KG1 (cell line): ENCODE data around the gene DCST1.
A peak's percentile ranks its signal among the peaks of the same experiment; 100 is the strongest.

Experiments
- DNase-seq: peaks from one replicate; lab custom pipeline; 2025; lab: John Stamatoyannopoulos, UW

Gene DCST1

DNA sequence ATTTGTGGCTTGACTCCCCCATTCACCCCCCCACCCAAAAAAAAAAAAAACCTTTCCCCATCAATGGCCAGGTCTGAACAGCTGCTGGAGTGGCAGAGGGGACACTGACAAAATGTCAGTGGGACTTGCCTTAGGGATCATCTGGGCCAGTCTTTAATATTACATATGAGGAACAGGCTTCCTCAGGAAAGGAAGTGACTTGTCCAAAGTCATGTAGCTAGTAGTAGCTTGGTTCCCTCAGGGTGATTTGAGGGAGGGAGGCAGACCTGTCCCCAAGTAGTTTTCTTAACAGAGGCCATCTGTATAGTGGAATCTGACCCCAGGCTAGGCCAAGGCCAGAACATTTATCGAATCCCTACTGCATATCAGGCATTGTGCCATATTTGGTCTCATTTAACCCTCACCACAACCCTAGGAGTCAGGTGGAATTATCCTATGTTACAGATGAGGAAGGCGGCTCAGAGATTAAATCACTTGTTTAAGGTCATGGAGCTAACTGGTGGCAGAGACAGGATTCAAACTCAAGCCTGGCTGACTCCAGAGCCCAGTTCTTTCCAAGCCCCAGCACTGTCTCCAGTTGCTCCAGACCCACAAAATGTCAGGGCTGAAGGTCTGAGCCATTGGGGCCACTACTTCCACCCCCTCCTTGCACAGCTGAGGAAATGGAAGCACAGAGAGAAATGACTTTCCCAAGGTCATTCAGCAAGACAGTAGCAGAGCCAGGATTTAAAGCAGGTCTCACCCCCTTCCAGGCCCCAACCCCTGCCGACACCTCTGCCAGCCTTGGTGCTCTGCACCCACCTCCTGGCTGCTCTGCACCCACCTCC, 20.6 kb upstream of the DCST1 start:
- no peak for DNase-seq

DNA sequence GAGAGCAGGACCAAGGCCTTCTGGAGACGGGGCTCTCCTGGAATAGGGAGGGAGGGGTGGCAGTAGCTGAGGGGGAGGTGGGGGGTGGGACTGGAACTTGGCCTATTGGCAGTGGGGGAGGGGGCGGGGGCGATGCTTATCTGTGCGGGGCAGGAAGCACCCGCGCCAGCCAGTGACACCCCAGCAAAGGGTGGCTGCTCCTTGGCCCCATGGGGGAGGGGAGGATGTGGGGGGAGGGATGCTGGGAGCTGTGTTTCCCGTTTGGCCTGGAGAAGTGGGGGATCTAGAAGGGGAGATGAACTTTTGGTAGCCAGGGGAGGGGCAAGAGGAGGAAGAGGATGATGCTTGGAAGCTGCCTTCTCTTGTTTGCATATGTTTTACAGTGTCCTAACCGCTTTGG, 20.0 kb upstream of the DCST1 start:
- DNase-seq, result no peak

DNA sequence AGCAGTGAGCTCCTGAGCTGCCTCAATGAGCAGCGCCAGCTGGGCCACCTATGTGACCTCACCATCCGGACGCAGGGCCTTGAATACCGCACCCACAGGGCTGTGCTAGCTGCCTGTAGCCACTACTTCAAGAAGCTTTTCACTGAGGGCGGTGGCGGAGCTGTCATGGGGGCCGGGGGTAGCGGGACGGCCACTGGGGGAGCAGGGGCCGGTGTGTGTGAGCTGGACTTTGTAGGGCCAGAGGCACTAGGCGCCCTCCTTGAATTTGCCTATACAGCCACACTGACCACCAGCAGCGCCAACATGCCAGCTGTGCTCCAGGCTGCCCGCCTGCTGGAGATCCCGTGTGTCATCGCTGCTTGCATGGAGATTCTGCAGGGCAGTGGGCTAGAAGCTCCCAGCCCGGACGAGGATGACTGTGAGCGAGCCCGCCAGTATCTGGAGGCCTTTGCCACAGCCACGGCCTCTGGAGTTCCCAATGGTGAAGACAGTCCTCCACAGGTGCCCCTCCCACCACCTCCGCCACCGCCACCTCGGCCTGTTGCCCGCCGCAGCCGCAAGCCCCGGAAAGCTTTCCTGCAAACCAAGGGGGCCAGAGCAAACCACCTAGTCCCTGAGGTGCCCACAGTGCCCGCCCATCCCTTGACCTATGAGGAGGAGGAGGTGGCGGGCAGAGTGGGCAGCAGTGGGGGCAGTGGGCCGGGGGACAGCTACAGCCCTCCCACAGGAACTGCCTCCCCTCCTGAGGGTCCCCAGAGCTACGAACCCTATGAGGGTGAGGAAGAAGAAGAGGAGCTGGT, 18.7 kb upstream of the DCST1 start:
- no peak for DNase-seq

DNA sequence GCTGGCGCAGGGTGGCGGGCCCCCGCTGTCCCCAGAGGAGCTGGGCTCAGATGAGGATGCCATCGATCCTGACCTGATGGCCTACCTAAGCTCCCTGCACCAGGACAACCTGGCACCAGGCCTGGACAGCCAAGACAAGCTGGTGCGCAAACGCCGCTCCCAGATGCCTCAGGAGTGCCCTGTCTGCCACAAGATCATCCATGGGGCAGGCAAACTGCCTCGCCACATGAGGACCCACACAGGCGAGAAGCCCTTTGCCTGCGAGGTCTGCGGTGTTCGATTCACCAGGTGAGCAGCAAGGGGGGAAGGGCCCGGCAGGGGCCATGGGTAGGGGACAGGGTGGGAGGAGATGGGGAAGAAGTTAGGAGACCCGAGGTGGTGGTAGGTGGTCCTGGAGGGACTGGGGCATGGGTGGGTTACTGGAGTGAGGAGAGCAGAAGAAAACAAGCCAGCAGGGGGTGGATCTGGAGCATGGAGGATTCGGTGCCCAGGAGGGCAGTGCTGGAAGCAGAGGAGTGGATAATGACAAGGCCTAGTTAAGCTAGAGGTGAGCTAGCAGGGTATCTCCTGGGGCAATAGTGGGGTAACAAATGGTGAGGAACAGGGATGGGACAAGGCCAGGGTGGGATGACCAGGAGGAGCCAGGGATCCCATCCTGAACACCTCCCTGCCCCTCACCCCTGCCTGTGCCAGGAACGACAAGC, 17.9 kb upstream of the DCST1 start:
- no peak for DNase-seq

DNA sequence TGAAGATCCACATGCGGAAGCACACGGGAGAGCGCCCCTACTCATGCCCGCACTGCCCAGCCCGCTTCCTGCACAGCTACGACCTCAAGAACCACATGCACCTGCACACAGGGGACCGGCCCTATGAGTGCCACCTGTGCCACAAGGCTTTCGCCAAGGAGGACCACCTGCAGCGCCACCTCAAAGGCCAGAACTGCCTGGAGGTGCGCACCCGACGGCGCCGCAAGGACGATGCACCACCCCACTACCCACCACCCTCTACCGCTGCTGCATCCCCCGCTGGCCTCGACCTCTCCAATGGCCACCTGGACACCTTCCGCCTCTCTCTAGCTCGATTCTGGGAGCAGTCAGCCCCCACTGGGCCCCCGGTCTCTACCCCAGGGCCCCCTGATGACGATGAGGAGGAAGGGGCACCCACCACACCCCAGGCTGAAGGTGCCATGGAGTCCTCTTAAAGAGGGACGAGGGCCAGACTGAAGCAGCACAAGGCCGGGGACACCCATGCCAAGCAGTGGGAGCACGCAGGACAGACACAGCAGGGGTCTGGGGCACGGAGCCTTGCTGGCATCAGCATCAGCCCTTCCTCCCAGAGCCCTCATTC, 17.3 kb upstream of the DCST1 start:
- no peak for DNase-seq

DNA sequence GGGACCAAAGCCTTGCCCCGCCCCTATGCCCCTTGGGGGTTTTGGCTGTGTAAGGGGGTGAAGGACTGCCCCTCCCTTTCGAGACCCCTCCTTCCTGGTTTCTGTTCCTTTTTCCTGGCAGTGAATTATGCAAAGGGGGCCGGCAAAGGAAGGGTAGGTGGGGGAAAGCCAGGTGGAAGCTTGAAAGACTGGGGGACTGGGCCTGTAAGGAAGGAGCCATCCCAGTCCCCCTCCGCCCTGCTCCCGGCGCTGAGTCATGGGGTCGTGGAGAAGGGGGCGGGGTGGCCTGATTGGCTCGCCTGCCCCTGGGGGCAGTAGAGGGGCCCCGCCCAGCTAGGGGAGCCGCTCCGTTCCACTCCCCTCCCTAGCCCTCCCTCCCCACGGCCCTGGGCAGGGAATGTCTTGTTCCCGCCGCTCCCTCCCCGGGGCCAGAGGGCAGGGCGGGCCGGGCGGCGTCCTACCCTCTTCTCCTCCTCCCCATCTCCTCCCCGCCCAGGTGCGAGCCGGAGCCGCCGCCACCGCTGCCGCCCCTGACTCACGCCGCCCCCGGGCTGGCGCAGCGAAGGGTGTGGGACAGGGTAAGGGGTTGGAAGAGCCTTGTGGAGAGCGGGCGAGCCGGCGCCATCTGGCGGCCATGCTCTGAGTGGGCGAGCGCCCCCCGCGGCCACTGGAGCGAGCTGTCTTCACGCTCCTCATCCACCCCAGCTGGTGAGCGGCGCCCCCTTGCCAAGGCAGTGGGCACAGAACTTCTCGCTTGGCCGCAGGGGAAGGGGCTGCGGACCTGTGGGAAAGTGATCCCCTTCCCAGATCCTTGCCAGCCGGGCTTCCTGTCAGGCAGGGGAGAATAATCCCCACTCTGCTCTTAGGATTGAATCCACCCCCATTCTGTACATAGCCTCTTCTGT, 16.3 kb upstream of the DCST1 start:
- peak; percentile 67 for DNase-seq

DNA sequence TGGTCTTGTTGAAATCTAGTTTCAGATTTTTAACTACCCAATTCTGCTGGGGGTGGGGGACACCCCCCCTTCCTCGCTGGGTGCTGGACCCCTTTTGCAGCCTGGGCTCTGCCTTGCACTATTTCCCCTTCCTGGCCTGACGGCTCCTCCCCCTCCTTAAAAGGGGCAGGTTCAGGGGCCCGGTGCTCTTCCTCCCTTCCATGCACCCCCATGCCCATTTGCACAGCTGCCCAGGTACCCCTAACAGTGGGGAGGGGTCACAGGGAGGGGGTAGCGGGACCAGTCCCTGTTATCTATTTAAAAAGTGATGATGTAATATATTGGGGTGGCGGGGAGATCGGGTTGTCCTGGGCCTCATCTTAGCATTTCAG, 15.7 kb upstream of the DCST1 start:
- no peak for DNase-seq

DNA sequence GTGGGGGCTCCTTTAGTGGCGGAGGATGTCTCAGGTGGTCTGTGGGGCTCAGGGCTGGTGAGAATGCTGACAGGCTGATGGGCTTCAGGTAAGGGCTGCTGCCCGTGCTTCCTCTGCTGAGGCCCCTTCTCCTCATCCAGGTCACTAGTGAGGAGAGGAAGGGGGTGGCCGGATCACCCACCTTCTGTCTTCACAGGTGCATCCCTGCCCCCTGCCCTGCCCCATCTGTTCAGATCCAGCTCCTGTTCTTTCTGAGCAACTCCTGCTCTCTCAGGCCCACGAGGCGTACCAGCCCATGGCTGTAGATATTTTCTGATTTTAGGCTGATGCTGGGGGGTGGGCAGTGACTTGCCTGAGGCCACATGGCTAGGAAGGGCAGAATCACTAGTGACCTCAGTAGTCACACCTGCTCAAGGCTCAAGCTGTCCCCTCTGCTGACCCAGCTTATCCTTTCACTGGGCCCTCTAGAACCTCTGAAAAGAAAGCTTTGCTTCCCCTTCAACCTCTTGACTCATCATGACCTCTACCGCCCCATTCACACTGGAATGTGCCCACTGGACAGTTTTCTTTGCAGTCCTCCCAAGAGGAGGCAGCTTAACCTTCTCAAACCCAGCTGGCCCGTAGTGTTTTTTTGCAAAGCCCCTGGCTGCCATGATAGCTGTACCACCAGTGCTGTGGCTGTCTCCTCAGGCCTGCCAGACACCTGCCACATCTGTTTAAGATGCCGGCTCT, 14.8 kb upstream of the DCST1 start:
- no peak for DNase-seq

DNA sequence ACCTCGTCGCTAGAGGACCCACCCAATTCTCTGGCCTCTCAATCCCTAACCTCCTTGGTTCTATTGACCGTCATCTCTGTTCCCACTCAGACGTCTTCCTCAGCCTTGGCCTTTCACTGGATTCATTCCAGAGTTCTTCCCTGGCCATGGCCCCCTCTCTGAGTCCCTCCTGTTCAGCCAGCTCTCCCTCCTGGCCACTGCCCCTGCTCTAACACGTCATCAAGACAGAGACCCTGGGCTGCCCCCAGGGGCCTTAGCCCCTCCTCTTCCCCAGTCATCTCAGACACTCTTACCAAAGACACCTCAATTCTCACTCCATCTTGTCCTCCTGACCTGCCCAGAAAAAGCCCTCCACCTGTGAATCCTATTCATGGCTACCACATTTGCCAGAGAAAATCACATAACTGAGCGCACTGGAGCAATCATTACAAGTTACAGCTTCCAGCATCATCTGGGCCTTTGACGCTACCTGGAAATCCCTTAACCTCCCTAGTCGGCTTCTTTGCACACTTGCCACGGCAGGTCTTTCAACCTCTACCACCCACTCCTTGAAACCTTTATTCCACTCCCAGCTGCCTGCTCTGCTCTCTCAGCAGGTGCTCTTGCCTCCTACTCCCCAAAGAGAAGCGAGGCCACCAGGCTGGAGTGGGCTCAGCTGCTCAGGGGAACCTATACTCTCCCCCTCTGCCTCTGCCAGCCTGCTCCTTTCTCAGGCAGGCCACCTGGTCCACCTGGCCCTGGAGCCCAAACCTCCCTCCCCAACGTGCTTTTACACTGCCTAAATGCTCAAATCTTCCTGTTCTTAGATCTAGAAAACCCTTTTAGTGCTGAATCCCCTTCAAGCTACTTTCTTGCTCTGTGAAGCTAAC, 14.0 kb upstream of the DCST1 start:
- no peak for DNase-seq

DNA sequence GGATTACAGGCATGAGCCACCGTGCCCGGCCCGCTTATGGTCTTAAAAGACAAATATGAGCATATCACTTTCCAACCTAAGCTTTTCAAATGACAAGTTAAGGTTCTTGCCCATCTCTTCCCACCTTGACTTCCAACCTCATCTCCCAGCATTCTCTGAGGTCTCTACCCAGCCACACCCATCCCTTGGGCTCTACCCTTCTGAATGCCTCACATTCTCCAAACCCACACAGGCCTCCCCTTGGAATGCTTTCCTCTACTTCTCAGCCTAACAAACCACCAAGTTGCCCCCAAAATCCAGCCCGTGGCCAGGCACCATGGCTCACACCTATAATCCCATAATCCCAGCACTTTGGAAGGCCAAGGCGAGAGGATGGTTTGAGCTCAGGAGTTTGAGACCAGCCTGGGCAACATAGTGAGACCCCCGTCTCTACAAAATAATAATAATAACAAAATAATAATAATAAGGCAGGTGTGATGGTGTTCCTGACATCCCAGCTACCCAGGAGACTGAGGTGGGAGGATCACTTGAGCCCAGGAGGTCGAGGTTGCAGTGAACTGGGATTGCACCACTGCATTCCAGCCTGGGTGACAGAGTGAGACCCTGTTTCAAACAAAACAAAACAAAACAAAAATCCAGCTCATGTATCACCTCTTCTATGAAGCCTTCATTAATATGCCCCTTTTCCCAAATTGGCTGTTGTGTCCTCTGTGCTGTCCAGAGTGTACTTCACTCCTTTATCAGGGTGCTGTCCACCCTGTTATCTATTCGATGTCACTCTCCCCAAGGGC, 11.3 kb upstream of the DCST1 start:
- no peak for DNase-seq

DNA sequence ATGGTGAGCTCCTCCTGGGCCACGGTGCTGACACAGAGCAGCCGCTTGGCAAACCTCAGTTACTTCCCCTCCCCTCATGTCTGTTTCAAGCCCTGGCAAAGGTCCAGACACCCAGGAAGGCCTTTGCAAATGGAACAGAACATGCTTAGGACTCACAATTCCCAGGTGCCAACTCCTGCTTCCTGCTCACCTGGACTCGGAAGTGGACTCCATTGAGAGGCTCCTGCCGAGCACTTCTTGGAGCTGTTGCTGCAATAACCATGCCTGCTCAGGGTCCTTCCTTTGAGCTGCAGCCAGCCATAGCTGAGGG, 10.7 kb upstream of the DCST1 start:
- no peak for DNase-seq

DNA sequence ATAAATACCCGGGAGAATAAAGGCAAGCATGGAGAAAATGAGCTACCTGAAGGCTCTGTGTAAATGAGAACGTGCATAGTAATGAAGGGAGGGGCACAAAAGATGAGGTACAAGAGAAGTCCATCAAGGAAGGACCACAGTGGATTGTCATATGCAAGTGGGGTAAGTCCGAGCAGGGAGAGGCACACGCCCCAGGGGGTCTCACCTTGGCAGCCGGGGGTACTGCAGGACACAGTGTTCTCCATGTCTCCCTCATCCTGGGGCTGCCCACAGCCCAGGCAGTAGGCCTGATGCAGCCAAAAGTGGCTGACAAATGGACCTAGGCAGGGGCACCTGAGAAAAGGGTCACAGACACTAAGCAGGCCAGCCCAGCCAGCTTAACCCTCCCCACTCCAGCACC, 10.0 kb upstream of the DCST1 start:
- DNase-seq, result no peak

DNA sequence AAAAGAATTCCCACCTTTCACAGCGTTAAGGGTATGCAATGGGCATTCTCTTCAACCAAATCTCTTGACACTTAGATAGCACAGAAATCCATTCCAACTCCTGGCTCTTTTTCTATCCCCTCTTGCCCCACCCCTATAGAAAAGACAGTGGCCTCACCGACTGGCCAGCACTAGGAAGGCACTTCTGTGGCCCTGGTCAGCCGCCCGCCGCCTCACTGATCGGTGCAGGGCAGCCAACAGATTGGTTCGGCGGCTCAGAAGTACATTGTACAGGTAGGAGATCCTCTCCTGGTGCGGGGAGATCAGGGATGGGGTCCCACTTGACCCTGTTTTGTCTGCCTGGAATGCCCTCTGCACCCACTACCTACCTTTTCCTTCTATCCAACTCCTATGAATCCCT, 9.3 kb upstream of the DCST1 start:
- no peak for DNase-seq

DNA sequence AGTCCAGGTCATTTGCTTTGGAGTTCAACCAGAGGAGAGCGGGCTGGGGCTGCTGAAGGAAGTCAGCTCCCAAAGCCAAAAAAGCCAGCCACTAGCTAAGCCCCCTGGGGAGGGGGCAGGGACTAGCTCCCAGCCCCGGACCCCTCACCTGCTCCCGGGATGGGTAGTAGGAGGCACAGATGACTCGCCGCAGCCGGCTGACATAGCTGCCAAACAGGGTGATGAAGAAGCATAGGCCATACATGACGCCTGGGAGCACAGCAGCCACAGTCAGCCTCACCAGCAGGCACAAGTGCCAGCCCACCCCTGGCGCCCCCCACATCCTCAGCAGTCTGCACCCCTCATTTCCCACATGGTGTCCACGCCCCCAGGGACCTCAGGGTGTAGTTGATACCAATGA, 7.5 kb upstream of the DCST1 start:
- no peak for DNase-seq

DNA sequence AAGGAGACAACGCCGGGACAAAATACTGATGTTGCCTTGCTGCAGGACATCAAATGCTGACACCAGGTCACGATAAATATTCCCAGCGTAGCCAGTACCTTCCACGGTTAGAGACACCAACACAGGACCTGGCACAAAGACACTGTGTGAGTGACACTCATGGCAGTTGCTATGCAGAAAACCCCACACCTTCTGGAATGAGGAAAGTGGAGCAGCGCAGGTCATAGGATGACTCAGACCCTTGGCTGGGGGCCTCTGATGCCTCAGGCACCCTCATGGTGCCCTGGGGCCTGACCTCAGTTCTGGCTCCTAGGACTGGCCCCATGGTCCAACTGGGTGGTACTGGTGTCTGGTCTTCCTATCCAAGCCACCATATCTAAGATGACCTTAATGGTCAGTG, 7.0 kb upstream of the DCST1 start:
- no peak for DNase-seq

DNA sequence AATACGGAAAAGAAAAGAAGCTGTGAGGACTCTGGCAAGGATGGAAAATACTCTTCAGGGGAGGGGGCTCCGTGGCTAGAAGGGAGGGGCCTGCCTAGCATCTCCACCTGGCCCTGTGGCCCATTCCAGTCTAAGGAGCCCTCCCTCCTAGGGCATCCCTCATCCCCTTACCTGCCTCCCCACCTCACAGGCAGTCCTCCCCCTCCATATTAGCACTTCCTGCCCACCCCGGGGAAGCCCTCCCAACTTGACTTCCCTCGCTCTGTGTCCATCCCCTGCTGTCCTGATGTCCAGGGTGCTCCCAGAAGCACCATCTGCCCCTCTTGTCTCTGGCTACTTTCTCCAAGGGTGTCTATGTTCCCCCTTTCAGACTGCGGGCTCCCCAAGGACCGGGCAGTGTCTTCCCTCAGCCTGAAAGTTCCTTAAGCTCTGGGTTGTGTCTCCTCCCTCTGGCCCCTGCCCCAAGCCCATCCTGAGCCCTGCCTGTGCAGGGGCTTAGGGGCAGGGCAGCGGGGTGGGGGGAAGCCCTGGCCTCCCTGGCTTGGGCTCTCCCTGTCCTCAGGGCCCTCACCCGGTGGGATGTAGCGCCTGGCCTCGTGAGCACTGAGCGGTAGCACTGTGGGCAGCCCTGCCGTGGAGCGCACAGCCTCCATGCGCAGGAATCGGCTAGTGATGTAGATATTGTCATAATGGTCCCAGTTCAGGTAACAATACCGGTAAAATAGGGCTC, 3.9 kb upstream of the DCST1 start:
- DNase-seq, result no peak

DNA sequence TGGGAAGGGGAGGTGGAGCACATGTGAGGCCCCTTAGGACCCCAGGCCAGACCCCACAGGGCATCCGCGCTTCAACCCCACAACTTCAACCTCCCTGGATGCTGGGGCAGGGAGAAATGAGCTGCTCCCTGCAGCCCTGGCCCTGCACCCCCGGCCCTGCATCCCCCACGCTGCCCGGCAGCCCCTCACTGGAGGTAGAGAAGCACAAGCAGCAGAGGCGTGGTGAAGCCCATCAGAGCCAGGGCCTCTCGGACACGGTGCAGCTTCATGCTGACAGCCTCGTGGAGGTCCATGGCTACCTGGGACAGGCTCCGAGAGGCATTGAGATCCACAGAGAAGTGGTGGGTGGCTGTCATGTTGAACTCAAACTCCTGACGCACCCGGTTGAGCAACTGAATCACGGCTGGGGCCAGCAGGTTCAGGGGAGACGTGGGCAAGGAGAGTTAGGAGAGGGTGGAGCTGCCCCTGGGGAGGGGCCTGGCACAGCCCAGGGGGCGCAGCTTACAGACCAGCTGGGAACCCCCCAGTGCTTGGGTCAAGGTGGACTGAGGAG, 3.3 kb upstream of the DCST1 start:
- no peak for DNase-seq

DNA sequence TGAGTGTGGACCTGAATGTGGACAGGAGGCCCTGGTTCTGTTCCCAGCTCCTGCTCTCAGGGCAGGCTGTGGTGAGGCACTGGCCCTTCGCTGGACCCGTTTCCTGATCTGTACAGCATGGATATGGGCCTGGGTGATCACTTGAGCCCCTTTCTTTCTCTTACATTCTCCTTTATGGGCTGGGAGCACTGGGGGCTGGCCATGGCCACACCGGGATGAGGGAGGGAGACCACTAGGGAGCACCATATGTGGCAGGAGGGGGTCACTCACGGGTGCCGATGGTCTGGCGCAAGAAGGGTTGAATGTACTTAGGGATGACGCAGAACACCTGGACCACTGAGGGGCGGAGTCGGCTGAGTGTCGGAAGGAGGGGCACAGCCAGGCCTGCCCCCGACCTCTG, 2.7 kb upstream of the DCST1 start:
- no peak for DNase-seq
